Umbilical cord (tissue), 2 donors: ENCODE results near the gene LIPC. TPM values are rescaled to one million over a fixed set of nuclear protein-coding genes. Genes with fewer than 3 reads are reported as not detected.

ENCODE experiments used
- DNase-seq: peaks from one replicate; pipeline ENCODE4 v3.0.0-alpha.2; 2015; ENCODE audit warnings: low spot score
- total RNA-seq: library from RNA; depleted of rRNA; stranded (reverse); fragments of >200 nt; gene quantifications from one replicate; pipeline ENCODE4 v1.2.3, GENCODE V29; 2014; ENCODE audit warnings: low replicate concordance; ENCODE audit not compliant: insufficient read depth

The LIPC gene
- total RNA-seq, 1 donor from 2014 or later: 2.9 TPM

DNA sequence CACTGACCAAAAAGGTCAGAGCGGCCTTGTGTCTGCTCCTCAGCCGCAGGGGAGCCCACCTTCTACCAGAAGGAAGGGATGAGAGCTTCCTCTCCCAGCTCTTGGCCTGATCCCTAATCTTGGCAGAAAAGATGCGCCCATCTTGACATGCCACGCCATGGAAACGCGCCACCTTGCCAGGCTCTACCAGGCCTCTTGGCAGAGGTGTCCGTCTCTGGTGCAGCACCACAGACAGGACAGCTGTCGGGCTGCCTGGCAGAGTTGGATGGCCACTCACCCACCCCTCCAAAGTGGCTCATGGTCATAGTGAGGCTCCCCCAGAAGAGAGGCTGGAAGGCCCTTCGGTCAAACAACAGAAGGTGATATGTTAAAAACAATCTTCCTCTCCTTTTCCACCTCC, 105.2 kb downstream of the LIPC start:
- DNase-seq: no peak

GRCh38 chr15:58538225-58538727, 106.5 kb downstream of the LIPC start:
- DNase-seq: no peak

GRCh38 chr15:58538901-58539300, 107.1 kb downstream of the LIPC start:
- DNase-seq: no peak

GRCh38 chr15:58539548-58539947, 107.8 kb downstream of the LIPC start:
- DNase-seq: no peak

DNA sequence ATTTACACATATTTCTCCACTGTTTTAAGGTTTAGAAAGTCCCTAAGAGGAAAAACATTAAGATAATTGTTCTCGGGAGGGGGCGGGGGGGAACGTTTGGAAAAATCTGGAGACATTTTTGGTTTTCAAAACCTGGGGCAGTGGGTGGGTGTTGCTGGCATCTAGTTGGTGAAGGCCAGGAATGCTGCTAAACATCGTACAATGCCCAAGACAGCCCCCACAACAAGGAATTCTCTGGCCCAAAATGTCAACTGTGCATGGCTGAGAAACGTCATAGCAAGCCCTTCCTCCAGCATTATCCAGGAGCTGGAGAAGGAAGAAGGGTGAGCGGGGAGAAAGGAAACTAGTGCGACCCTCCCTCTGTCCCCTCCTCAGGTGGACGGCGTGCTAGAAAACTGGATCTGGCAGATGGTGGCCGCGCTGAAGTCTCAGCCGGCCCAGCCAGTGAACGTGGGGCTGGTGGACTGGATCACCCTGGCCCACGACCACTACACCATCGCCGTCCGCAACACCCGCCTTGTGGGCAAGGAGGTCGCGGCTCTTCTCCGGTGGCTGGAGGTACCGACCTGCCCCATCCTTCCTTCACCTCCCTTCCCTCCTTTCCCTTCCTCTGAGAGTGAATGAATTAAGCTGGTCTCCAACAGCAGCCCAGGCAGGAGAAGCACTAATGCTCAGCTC, 109.8 kb downstream of the LIPC start:
- no peak for DNase-seq

DNA sequence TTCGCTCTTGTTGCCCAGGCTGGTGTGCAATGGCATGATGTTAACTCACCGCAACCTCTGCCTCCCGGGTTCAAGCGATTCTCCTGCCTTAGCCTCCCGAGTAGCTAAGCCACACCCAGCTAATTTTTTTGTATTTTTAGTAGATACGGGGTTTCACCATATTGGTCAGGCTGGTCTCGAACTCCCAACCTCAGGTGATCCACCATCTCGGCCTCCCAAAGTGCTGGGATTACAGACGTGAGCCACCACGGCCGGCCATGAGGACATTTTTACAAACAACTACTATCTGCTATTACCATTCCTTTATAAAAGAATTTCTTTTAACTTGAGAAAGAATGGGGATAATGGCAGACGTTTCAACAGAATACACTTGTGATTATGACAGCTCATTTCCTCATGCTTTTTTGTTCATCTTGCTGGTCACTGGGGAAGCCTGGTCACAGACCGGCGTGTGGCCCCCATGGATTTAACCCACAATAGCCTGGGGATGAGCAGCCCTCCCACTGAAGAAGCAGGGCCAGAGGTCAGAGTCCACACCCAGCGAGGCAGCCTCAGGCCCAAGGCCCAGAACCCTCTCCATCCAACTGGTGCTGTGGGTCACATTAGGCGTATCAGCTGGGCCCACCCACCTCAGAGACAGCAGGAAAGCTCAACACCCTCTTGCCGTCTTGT, 112.0 kb downstream of the LIPC start:
- DNase-seq: no peak

- no peak for DNase-seq
Measured at GRCh38 chr15:58544756-58545155, 113.0 kb downstream of the LIPC start.

DNA sequence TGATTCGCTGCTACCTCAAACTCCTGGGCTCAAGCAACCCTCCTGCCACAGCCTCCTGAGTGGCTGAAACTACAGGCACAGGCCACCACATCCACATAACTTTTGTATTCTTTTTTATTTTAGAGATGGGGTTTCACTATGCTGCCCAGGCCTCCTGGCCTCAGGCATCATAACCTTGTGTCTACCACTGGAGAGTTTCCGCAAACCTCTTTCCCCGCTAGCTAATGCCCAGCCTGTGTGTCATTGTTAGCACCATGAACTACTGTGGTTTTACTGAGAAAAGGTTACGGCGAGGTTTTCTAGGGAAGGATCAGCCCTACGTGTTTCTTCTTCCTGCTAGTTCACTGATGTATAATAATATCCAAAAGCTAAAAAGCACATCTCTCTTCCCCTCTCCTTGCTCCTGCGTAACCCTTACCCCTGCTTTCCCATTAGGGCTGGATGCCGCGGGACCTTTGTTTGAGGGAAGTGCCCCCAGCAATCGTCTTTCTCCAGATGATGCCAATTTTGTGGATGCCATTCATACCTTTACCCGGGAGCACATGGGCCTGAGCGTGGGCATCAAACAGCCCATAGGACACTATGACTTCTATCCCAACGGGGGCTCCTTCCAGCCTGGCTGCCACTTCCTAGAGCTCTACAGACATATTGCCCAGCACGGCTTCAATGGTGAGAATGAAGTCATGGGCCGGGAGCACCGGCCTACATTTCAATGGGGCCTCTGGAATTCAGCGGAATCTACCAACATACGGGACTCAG, 113.7 kb downstream of the LIPC start:
- no peak for DNase-seq

- no peak for DNase-seq
Measured at GRCh38 chr15:58546066-58546591, 114.3 kb downstream of the LIPC start.

DNA sequence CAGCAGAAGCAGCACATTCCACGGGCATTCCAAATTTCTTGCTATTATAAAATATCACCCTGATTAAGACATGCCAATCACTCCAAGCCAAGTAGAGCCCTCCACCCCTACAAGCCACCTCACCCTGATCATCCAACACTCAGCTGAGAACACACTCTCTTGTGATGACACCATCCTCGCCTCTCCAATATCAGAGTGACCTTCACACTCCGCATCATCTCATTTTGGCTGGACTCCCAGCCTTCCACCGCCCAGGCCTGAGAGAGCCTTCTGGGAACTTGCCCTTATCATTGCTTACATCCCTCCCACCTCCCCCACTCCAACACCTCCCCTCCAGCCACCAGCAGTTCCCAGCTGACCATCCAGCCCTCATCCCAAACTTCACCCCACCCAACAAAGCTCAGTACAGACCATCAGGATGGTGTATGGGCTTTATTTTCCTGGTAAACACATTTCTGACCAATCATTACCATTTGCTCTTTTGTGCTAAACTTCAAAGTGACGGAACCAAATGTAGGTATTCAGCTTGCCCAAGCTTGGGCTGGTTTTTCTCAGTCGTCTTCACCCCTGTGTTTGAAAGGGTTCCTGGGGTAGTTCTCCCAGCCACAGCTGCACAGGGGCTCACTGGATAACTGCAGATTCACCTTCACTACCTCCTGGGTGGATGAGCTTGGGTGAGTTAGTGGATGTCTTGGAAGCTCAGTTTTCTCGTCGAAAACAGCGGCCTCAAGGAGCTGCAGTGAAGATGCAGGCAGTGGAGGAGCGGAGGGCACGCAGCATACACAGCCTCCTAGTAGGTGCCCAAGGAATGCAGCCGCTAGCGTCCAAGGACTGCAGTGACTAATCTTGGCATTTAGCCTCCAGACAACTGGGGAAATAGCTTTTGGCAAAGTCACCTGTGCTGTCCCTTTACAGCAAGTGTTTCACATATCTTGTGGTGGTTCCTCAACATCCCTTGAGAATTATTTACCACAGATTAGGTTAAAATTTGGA, 115.1 kb downstream of the LIPC start:
- peak; percentile 88 for DNase-seq

GRCh38 chr15:58547628-58548307, 116.0 kb downstream of the LIPC start:
- DNase-seq: no peak

DNA sequence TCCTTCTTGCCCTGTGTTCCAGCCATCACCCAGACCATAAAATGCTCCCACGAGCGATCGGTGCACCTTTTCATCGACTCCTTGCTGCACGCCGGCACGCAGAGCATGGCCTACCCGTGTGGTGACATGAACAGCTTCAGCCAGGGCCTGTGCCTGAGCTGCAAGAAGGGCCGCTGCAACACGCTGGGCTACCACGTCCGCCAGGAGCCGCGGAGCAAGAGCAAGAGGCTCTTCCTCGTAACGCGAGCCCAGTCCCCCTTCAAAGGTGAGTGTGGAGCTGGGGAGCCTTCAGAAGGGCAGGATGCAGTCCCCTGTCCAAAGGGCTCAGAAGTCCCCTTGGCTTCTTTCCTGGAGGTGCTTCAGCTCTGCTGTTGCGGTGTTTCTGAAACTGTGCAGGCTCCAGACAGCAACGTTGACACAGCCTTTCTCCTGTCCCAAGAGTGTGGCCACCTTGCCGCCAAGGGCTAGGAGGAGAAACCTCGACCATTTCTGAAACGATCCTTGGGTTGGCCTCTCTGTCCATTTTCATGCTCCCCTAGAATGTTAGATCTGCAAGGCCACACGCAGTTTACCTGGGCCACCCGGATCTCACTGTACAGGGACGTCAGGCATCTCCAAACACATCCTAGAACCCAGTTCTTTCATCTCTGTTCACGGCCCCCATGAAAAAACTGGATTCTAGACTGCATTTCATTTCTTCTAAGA, 116.7 kb downstream of the LIPC start:
- no peak for DNase-seq

GRCh38 chr15:58549013-58549784, 117.4 kb downstream of the LIPC start:
- DNase-seq: peak; percentile 98

DNA sequence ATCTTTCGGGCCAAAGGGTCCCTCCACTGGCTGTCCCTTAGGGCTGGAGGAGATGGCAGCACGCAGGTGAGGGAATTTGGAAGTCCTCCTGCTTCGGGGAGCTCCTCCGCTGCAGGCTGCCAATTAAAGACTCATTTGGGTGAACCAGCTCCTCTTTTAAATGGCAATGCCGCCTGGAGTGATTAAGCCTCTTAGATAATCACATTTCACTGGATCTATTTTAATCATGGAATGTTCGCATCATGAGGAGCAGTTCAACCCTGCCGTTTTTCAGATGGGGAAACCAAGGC, 117.9 kb downstream of the LIPC start:
- no peak for DNase-seq

GRCh38 chr15:58551084-58551763, 119.4 kb downstream of the LIPC start:
- DNase-seq: no peak

- peak; percentile 91 for DNase-seq
Measured at GRCh38 chr15:58551764-58552504, 120.1 kb downstream of the LIPC start.

- DNase-seq: no peak
Measured at GRCh38 chr15:58552505-58553364, 120.9 kb downstream of the LIPC start.
